CD4-positive, alpha-beta T cell treated with Interleukin-6 at 100 ng/mL for 8 hours (primary cell): ENCODE results near the gene JPT2.

Source experiments
- DNase-seq: peaks from one replicate; pipeline ENCODE4 v3.0.0-alpha.2; 2020; ENCODE audit warnings: mixed read lengths, low spot score

Gene JPT2

DNA sequence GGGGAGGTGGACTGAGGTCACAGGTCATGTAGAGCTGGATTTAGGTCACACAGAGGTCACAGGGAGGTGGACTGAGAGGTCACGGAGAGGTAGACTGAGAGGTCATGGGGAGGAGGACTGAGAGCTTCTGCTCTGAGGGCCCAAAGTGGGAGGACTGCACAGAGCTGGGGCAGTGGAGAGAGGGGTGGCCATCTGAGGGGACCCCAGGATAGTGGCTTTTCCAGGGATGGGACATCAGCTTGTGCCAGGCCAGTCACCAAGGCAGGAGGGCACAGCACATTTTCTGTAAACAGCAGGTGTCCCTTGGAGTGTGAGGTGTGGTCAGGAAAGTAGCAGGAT, 26.1 kb upstream of the JPT2 start:
- no peak for DNase-seq

DNA sequence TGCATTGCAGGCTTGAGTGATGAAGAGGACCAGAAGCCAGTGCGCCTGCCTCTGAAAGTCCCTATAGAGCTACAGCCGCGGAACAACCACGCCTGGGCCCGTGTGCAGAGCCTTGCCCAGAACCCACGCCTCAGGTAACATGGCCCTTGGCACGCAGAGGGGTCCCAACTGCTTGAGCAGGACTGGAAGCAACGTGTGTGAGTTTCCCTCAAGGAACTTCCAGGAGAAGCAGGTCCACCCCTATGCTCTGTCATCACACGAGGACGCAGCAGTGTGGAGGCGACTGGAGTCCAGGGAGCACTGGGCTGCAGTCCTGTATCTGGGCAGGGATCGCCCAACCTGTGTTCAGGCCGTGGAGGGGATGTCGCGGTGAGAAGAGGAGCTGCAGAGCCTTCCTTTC, 25.1 kb upstream of the JPT2 start:
- no peak for DNase-seq

DNA sequence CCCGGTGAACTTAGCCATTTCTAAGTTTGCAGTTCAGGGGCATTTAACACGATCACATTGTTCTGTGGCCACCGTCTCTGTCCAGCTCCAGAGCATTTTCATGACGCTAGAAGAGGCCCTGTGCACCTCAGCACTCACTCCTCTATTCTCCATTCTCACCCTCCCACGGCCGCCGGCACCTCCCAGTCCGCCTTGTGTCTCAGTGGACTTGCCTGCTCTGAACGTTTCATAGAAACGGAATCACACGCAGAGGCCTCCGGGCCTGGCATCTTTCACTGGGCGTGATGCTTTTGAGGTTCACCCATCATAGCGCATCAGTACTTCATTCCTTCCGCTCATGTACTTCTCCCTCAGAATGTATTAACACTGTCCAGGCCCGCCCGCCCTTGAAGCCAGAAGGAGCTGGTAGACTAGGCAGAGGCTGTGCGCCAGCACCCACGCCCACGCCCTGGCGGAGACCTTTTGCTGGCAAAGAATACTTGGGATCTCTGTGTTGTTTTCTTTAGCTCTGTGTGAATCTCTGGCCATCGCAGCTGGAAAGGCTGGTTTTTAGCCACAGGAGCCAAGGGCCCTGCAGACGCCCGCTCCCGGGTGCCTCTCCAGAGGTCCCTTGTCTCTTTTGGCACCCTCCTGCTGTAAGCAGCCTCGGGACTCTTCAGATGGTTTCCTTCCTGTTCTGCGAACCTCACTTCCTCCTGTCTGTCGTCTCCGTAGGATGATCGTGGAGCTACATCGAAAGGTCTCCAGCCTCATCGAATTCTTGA, 23.4 kb upstream of the JPT2 start:
- DNase-seq = no peak

DNA sequence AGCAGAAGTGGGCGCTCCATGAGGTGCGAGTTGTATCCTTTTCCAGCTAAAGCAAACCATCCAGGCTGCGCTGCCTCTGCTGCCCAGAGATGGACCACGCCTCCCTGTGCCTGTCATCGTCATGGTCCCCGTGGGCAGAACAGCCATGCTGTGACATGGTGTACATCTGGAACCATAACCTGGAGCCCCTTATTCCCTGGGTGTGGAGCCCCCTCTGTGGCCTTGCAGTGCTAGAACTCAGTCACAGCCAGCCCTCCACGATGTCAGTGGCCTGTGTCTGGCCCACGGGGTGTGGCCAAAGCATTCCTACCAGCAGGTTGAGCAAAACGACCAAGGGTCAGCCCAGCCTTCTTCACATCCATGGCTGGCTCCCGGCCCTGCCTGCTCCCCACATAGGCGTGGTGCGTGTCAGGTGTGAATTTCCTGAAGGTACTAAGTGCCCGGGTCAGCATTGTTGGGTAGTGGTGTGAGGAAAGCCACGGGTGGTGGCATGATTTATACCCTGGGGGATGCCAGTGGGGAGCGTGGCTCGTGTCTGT, 22.7 kb upstream of the JPT2 start:
- no peak for DNase-seq

DNA sequence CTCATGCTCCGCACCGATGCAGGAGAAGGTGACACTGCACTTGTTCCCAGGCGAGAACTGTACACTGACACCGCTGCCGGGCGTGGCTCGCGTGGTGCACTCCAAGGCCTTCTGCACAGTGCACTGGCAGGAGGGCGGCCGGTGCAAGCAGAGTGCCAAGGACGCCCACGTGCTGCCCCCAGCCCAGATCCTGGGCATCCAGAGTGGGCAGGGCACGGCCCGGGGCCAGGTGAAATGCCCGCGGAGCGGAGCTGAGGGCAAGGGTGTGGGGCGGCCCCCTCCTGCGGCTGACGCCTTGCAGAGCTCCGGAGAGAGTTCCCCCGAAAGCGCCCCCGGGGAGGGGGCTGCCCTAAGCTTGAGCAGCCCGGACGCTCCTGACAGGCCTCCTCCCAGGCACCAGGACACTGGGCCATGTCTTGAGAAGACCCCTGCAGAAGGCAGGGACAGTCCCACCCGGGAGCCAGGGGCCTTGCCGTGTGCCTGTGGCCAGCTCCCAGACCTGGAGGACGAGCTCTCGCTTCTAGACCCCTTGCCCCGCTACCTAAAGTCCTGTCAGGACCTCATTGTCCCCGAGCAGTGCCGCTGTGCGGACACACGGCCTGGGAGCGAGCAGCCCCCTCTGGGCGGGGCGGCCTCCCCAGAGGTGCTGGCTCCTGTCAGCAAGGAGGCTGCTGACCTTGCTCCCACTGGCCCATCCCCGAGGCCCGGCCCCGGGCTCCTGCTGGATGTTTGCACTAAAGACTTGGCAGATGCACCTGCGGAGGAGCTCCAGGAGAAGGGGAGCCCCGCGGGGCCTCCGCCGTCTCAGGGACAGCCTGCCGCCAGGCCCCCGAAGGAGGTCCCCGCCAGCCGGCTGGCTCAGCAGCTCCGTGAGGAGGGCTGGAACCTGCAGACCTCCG, 21.9 kb upstream of the JPT2 start:
- no peak for DNase-seq

DNA sequence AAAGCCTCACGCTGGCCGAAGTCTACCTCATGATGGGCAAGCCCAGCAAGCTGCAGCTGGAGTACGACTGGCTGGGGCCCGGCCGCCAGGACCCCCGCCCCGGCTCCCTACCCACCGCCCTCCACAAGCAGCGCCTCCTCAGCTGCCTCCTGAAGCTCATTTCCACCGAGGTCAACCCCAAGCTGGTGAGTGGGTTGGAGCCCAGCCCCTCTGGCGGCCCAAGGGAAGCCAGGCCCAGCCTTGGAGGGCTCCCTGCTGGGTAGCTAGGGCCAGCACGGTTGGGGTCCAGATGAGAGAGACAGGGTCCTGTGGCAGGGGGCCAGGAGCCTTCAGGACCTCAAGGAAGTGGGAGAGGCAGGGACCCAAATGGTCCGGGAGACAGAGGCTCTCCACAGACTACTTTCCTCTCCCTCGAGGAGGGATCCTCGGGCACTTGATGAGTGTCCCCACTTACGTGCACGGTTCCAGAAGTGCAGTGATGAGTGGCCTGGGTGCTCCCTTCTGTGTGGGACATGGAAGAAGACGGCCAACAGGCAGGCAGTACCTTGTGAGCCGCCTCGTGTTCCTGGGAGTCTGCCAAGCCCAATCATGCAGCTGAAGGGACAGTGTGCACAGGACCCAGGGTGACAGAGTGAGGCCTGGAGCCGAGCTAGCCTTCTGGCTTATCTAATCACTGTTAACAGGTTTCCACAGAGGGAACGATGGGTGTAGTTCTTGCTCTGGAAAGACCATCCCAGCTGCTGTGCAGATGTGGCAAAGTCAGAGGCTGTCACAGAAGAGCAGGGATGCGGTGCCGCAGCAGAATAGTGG, 21.1 kb upstream of the JPT2 start:
- no peak for DNase-seq

DNA sequence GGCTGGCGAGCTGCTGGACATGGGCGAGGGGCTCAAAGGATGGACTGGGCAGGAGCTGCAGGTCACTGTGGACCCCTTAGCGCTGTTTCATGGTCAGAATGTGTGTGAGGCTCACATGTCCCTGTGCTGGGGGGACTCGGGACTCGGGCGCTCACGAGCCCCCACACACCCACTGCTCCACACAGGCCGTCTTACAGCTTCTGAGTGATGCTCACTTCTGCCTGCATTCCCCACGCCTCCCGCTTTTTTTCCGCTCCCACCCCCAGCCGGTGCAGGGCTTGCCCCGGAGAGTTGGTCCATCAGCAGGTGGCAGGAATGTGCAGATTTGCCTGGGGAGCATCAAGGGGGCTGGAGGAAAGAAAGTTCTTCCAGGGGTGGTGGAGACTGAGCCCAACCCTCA, 20.2 kb upstream of the JPT2 start:
- no peak for DNase-seq

DNA sequence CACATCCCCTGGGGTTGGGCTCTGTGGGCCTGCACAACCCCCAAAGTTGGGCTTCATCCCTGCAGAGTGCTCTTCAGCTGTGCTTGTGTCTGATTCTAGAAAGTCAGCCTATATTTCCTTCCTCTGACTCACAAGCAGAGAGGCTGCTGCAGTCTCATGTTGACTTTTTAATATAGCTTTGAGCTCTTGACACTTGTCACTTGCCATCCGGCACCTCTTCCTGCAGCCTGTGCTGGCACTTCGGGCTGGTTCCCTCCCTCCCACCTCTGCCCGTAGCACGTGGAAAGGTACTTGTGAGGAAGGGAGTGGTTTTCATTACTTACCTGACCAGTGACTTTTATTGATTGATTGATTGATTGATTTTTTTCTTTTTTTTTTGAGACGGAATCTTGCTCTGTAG, 19.0 kb upstream of the JPT2 start:
- no peak for DNase-seq

DNA sequence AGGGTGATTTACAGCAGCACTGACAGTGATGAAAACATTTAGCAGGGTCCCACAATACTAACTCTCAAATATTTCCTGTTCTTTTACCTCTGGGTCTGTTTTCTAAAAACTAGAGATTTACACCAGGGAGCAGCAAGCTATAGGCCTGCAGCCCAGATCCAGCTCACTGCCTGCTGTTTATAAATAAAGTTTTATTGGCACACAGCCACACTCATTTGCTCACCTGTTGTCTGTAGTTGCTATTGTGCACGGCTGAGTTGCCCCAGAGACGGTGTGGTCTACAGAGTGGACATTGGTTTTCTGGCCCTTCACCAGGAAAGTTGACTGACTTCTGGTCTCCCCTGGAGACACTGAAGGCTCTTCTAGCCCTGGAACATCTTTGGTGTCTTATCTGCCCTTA, 16.3 kb upstream of the JPT2 start:
- no peak for DNase-seq

DNA sequence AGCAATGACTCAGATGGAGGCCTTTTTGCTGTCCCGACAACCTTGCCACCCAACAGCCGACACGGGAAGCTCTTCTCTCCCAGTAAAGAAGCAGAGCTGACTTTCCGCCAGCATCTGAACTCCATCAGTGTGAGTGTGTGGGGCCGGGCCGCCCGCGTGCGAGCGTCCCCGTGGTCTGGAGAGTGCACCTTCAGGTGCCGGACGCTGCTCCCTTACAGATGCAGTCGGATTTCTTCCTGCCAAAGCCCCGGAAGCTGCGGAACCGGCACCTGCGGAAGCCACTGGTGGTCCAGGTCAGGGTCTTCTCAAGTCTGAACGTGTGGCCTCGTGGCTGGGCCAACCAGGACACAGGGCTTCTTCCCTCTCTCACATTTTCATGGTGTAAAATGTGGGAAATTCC, 15.5 kb upstream of the JPT2 start:
- DNase-seq = no peak

DNA sequence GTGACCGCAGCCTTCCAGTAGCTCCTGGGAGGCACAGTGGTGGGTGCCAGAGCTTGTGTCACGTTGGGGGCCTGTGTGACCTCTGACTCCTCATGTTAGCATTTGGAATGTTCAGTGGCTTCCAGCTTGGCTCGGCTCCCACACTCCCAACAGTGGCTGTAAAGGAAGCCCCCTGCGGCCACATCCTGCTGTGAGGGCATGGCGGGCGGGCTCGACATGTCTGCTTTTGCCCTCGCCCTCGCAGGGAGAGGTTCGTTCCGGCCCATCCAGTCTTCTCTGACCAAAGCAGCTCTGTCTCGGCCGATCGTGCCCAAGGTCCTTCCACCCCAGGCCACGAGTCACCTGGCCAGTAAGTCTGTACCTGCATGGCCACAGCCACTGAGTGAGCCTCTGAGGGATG, 12.2 kb upstream of the JPT2 start:
- DNase-seq = no peak

DNA sequence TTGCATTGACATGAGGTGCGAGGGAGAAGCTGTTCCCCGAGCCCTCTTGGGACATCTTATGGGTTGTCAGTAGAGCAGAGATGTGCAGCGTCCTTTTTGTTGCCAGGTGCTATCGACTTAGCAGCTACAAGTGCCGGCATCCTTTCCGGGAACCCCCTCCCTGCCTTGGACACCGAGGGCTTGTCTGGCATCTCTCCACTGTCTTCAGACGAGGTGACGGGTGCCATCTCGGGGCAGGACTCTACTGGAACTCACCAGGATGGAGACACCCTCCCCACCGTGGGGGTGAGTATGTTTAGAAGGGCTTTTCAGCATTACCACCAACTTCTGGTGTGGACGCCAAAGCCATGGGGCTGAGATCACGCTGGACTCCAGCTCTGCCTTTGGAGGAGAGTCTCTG, 11.8 kb upstream of the JPT2 start:
- no peak for DNase-seq

DNA sequence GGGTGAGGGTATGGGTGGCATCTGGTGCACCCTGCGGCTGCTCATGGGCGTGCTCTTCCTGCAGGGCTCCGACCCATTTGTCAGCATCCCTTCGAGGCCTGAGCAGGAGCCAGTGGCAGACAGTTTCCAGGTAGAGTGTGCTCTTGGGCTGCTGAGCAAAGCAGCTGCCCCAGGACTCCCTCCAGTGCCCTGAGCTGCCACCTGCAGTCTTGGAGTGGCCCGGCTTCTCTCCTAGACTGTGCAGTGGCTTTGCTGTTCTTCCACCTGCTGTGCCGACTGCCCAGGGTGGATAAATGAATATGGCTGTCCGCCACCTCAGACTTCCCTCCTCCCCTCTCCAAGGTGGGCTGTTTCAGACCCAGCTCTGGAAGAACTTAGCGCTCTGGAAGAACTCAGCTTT, 10.8 kb upstream of the JPT2 start:
- no peak for DNase-seq

DNA sequence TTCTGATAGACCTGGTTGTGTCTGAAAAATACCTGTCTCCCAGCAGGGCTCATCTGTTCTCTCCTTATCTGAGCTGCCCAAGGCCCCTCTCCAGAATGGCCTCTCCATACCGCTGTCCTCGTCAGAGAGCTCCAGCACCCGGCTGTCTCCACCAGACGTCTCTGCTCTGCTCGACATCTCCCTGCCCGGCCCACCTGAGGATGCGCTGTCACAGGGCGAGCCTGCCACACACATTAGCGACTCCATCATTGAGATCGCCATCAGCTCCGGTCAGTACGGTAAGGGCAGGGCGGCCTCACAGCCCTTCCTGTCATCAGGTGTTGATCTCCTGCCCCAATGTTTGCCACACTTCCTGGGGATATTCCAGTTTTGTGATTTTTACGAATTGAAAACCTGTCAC, 10.2 kb upstream of the JPT2 start:
- no peak for DNase-seq

DNA sequence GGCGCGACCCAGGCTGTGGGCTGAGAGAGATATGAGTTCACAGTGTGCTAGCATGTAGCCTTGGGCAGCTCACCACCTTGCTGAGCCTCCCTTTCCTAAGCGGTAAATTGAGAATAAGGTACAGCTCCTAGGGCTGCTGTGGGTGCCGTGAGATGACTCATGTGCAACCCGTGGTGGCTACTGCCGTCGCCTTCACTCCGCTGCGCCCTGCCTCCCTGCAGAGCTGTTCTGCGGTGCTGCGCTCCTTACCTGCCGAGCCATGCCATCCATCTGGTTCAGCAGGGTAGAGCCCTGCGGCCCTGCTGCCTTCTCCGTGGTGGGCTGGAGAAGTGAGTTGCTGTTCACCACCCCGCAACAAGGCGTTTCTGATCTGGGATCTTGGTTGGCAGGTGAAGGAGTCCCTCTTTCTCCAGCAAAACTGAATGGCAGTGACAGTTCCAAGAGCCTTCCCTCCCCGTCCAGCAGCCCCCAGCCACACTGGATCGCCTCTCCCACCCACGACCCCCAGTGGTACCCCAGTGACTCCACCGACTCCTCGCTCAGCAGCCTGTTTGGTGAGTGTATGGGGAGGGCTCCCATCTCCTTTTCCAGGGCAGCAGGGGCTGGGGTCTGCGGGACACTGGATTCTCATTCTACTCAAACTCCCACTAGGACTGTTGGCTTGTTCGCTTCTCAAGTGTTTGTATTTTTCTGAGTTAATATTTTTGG, 9.3 kb upstream of the JPT2 start:
- DNase-seq = no peak

DNA sequence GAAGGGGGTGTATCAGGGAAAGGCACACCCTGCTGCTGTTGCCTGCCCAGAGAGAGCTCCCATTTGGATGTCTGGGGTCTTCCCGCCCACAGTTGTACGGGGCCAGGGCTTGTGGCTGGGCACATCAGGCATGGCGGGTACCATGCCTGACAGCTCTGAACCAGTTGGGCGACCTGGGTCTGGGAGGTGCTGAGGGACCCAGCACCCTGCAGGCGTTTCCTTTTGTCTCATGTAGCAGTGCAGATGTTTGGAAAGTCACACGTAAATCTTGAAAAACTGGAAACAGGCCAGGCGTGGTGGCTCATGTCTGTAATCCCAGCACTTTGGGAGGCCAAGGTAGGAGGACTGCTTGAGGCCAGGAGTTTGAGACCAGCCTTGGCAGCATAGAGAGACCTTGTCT, 8.4 kb upstream of the JPT2 start:
- no peak for DNase-seq

DNA sequence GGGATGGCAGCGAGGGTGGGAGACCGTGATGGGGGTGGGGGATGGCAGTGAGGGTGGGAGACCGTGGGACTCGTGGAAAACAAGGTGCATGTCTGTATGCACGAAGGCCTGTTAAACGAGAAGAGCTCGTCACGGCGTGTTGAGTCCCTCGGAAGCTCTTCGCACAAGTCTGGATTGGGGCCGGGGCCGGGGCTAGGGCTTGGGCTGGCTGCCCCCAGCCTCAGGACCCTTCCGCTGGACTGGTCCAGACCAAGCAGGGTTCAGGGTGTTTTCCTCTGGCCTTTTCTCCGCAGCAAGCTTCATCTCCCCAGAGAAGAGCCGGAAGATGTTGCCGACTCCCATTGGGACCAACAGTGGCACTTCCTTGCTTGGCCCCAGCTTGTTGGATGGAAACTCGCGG, 7.7 kb upstream of the JPT2 start:
- DNase-seq = no peak

DNA sequence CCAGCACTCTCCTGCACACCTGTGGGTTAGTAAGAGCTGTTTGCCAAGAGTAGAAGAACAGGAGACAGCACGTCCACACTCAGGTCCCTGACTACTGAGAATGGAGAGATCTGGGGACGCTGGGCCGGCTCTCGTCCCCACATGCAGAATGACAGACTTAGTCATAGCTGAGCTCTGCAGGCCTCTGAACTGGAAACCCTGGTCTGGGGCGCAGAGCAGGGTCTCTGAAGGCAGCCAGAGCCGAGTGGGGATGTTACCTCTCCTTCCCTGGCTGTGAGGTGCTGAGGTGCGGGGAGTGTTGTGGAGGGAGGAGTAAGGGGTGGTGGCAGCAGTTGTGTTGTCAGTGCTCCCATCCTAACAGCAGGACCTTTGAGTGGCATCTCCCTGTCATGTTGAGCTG, 7.2 kb upstream of the JPT2 start:
- no peak for DNase-seq

DNA sequence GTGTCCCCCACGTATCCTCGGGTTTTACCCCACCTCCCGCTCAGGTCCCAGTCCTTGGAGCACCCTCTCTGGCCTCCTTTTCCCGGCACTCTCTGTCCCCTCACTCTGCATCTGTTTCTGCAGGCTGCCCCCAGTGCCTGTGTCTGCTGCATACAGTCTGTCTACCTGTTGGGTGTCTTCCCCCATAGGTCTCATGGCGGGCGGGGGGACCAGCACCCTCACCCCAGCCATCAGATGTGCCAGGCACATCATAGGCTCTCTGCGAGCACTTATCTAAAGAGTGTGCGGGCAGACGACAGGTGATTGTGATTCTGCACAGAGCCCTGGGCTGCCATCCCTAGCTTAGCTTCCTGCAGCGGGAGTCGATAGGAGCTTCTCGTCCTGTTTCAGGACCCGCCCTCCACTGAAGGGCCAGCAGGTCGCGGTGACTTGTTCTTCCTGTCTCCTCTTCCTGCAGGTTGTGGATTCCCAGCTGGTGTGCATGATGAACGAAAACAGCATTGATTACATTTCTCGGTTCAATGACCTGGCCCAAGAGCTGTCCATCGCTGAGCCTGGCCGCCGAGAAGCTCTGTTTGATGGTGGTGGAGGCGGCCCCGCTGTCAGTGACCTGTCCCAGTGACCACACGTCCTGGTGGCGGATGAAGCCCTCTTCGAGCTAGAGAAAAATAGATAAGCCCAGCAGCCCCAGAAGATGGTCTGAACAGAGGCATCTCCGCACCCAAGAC, 4.5 kb upstream of the JPT2 start:
- DNase-seq = no peak

DNA sequence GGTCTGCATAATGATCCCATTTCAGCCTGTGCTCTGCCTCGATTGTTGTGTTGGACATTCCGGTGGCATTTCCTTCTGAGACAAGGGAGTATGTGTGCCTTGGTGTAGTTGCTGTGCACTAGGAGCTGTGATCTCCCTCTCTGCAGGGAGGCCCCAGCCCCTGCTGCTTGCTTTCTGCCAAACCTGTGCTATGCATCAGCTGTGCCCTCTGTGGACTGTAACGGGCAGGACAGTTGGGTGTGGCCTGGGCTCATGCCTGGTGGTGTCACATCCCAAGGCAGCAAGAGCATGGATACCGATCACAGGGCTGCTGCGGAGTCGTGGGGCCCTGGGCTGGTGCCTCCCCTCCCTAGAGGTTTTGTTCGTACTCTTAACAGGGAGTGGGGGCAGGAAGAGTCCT, 3.8 kb upstream of the JPT2 start:
- no peak for DNase-seq
